Fibroblast of lung (primary cell): ENCODE measurements around the gene CNN2.

ENCODE experiments used
- EZH2 ChIP-seq: IDR thresholded peaks from 2 replicates; pipeline ENCODE4 v1.5.1; 2012; ENCODE audit warnings: low read length, control low read depth, mild to moderate bottlenecking; ENCODE audit errors: missing control alignments
- TF ChIP-seq, protein P1 (sequence below), 2 donors: IDR thresholded peaks in 1 of 2; conservative IDR thresholded peaks in 1 of 2; 1 replicate in 1 of 2; 2 replicates in 1 of 2; pipeline ENCODE4 v1.5.1; 2011 to 2012; ENCODE audit warnings: low read length in 2 of 2, control low read depth in 1 of 2, inconsistent platforms in 1 of 2, low read depth in 1 of 2, mild to moderate bottlenecking in 1 of 2

DNA sequence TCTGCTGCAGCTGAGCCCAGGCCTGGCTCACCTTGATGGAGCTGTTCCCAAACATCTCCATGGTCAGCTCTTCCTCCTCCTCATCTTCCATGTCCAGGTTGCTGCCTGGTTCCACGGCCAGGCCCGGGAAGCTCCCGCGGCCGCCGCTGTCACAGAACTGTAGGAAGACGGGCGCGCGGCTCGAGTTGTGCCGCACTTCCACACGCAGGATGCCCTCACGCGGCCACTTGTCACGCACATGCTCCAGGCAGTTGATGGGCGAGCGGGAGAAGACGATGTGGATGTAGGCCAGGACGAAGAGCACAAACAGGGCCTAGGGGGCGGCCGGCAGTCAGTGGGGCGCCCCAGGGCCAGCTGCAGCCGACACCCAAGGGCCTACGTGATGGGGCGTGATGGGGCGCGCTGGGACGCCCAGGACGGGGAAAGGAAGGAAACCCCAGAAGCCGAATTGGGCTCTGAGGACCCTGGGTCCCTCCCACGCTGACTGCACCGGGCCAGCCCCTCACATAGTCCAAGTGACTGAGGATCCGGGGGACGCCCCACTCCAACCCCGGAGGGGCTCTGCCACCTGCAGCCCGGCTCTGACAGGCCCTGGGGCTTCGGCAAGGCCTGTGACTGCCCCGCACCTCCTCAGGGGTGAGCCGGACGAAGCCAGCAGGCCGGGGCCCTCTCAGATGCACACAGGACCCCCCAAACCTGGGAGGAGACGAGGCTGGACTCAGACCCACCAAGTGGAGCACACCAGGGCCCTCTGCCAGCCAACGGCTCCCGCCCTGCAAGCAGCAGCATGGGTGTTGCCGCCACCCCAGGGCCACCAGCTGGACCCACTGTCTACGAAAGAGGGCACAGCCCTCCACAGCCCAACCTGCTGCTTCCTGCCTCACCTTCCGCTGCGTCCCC lies 12.0 kb upstream of the CNN2 start:
- TF ChIP-seq, protein P1, sequence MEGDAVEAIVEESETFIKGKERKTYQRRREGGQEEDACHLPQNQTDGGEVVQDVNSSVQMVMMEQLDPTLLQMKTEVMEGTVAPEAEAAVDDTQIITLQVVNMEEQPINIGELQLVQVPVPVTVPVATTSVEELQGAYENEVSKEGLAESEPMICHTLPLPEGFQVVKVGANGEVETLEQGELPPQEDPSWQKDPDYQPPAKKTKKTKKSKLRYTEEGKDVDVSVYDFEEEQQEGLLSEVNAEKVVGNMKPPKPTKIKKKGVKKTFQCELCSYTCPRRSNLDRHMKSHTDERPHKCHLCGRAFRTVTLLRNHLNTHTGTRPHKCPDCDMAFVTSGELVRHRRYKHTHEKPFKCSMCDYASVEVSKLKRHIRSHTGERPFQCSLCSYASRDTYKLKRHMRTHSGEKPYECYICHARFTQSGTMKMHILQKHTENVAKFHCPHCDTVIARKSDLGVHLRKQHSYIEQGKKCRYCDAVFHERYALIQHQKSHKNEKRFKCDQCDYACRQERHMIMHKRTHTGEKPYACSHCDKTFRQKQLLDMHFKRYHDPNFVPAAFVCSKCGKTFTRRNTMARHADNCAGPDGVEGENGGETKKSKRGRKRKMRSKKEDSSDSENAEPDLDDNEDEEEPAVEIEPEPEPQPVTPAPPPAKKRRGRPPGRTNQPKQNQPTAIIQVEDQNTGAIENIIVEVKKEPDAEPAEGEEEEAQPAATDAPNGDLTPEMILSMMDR (conservative IDR thresholded peaks at IDR 0.05 in 1 of 2, IDR thresholded peaks at IDR 0.05 in 1 of 2; ENCODE audit: low read depth in 1 of 2, low read length in 2 of 2): no peak
- TF ChIP-seq EZH2: no peak
